Right atrium auricular region (tissue), 2 donors: ENCODE data around the gene R3HDML. TPM values are rescaled to one million over a fixed set of nuclear protein-coding genes. Genes with fewer than 3 reads are reported as not detected.

ENCODE experiments used
- DNase-seq: peaks from one replicate; pipeline ENCODE4 v3.0.0-alpha.2; 2019; ENCODE audit warnings: low spot score
- H3K27ac ChIP-seq, 2 donors: fragments of 200-600 bp; sonication (generic); 1 replicate in 1 of 2; 2 replicates in 1 of 2; pipeline ENCODE4 v1.5.1; 2016 to 2019
- H3K27me3 ChIP-seq, 2 donors: fragments of 200-600 bp; sonication (generic); one replicate each; pipeline versions ENCODE4 v1.5.1 to v1.6.0; 2017 to 2019
- H3K36me3 ChIP-seq: fragments of 200-600 bp; sonication (generic); one replicate; pipeline ENCODE4 v1.5.1; 2016
- H3K4me1 ChIP-seq, 2 donors: fragments of 200-600 bp; sonication (generic); one replicate each; pipeline versions ENCODE4 v1.5.1 to v1.6.0; 2017 to 2019
- H3K4me3 ChIP-seq, 2 donors: fragments of 200-600 bp; sonication (generic); 1 replicate in 1 of 2; 2 replicates in 1 of 2; pipeline ENCODE4 v1.5.1; 2017 to 2019; ENCODE audit warnings: mild to moderate bottlenecking in 1 of 2, moderate library complexity in 1 of 2
- H3K9me3 ChIP-seq, 2 donors: fragments of 200-600 bp; sonication (generic); one replicate each; pipeline ENCODE4 v1.5.1; 2019
- CTCF ChIP-seq, 2 donors: fragments of 200-600 bp; sonication (generic); IDR thresholded peaks; one replicate each; pipeline ENCODE4 v1.5.1; 2019; ENCODE audit warnings: antibody characterized with exemption in 2 of 2
- total RNA-seq, 2 donors: library from RNA; depleted of rRNA; stranded (reverse); fragments of >200 nt; gene quantifications; one replicate each; pipeline ENCODE4 v1.1.0, GENCODE V29; 2016

R3HDML gene
- total RNA-seq, 2 donors from 2014 or later, result not detected

- Histone ChIP-seq H3K4me1 (no peaks in the 10 kb centered on the region), H3K27ac (no peak overlapping the region), H3K4me3 (no peak overlapping the region), H3K9me3 (no peaks in the 10 kb centered on the region), H3K36me3 (no peaks in the 10 kb centered on the region), H3K27me3 (no peaks in the 10 kb centered on the region)
- TF ChIP-seq CTCF (IDR thresholded peaks at IDR 0.05), result no peak
- DNase-seq, result no peak
Observed at GRCh38 chr20:44360221-44360620, 23.4 kb downstream of the R3HDML start.

- Histone ChIP-seq H3K36me3 (no peaks in the 10 kb centered on the region), H3K27me3 (no peaks in the 10 kb centered on the region), H3K4me3 (no peak overlapping the region), H3K27ac (no peak overlapping the region), H3K4me1 (no peaks in the 10 kb centered on the region), H3K9me3 (no peaks in the 10 kb centered on the region)
- no peak for TF ChIP-seq CTCF (IDR thresholded peaks at IDR 0.05)
- no peak for DNase-seq
Observed at GRCh38 chr20:44361021-44361420, 24.2 kb downstream of the R3HDML start.

DNA sequence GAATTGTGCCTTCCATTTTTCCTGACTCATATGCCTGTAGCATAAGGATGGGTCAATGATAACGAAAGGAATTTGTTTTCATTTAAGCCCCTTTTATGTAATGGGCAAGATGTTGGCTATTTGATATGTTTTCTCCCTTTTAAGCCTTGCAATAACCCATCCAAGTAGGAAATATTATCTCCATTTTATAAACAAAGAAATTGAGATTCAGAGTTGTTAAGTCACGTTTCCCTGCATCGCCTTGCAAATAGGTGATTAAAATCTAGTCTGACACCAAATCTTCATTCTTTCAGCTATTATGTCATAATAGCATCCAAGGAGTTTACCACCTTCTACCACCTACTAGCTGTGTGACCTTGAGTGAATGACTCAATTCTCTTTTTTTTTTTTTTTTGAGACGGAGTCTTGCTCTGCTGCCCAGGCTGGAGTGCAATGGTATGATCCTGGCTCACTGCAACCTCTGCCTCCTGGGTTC lies 25.7 kb downstream of the R3HDML start:
- Histone ChIP-seq H3K27ac (no peak overlapping the region), H3K4me1 (no peaks in the 10 kb centered on the region), H3K27me3 (no peaks in the 10 kb centered on the region), H3K9me3 (no peaks in the 10 kb centered on the region), H3K4me3 (no peak overlapping the region), H3K36me3 (no peaks in the 10 kb centered on the region)
- TF ChIP-seq CTCF (IDR thresholded peaks at IDR 0.05), result no peak
- no peak for DNase-seq

DNA sequence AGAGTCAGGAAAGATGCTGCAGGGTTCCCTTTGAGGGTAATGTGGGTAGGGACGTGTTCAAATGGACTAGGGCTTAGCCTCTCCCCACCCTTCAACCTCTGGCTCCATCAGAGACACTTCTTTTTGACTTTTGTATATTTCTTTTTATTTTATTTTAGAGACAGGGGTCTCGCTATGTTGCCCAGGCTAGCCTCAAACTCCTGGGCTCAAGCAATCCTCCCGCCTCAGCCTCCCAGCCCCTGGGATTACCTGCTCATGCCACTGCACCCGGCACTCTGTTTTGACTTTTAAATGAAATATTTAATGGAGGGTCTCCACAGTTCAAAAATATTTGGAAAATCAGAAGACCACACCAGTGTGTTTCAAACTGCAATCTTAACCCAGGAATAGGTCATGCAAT lies 27.2 kb downstream of the R3HDML start:
- Histone ChIP-seq H3K4me1 (no peaks in the 10 kb centered on the region), H3K27me3 (no peaks in the 10 kb centered on the region), H3K9me3 (no peaks in the 10 kb centered on the region), H3K27ac (no peak overlapping the region), H3K36me3 (no peaks in the 10 kb centered on the region), H3K4me3 (no peak overlapping the region)
- TF ChIP-seq CTCF (IDR thresholded peaks at IDR 0.05), result no peak
- no peak for DNase-seq

GRCh38 chr20:44364780-44365179 lies 27.9 kb downstream of the R3HDML start:
- no peak overlapping the region for H3K27ac ChIP-seq
- no peaks in the 10 kb centered on the region for H3K27me3 ChIP-seq
- no peaks in the 10 kb centered on the region for H3K9me3 ChIP-seq
- no peaks in the 10 kb centered on the region for H3K36me3 ChIP-seq
- no peak overlapping the region for H3K4me3 ChIP-seq
- no peaks in the 10 kb centered on the region for H3K4me1 ChIP-seq
- no peak for DNase-seq
- no peak for TF ChIP-seq CTCF (IDR thresholded peaks at IDR 0.05)

GRCh38 chr20:44367746-44368145 lies 30.9 kb downstream of the R3HDML start:
- Histone ChIP-seq H3K9me3 (no peaks in the 10 kb centered on the region), H3K4me1 (no peaks in the 10 kb centered on the region), H3K4me3 (no peak overlapping the region), H3K27me3 (no peaks in the 10 kb centered on the region), H3K36me3 (no peaks in the 10 kb centered on the region), H3K27ac (no peak overlapping the region)
- DNase-seq, result no peak
- no peak for TF ChIP-seq CTCF (IDR thresholded peaks at IDR 0.05)
